Left ventricle myocardium superior (tissue), 1 donor: ENCODE results near the gene CLTC. TPM values are rescaled to one million over a fixed set of nuclear protein-coding genes. Genes with fewer than 3 reads are reported as not detected.

ENCODE experiments used
- ATAC-seq: fragments of 200-7000 bp; cut with Tn5 transposase; one replicate; pipeline ENCODE4 v1.9.1; 2020; ENCODE audit warnings: mild to moderate bottlenecking, moderate library complexity
- DNase-seq: peaks from one replicate; pipeline ENCODE4 v3.0.0-alpha.2; 2020
- intact Hi-C: fragments of 100-400 bp; cut with micrococcal nuclease; formaldehyde crosslinking; loops from one replicate; pipeline ENCODE4 v1.11.0; 2022
- total RNA-seq: library from RNA; stranded (reverse); fragmentation: NEBNext Ultra II Directional; extraction: Animal tissue kit (Norgen Biotek cat#: 25700); gene quantifications from one replicate; pipeline ENCODE4 v1.2.1, GENCODE V29; 2021
- donor health status: DM: no; HTN: yes; CAD: no; lungs with severe emphysema.

Gene CLTC
- total RNA-seq, 1 donor from 2014 or later, result 143 TPM

- intact Hi-C loops, result no loop called here
- no peak for DNase-seq
- no peak for ATAC-seq
These were observed 92.2 kb downstream of the CLTC start for GRCh38 chr17:59711936-59712335.

DNA sequence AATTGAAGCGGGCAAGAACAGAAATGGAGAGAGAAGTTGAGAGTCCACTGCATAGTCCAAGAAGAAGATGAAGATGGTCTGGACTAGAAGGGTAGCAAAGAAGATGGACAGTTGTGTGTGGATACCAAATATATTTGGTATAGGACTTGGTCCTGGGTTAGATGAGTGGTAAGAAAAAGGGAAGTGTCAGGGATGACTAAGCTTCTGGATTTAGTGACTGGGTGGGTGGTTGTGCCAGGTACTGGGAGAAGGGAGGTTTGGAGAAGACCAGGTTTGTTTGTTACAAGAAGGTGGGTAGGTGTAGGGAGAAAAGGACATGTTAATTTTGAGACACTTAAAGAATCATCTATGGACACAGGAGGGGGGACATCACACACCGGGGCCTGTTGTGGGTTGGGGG, 93.2 kb downstream of the CLTC start:
- no peak for DNase-seq
- ATAC-seq, result no peak
- intact Hi-C loops, result no loop called here

DNA sequence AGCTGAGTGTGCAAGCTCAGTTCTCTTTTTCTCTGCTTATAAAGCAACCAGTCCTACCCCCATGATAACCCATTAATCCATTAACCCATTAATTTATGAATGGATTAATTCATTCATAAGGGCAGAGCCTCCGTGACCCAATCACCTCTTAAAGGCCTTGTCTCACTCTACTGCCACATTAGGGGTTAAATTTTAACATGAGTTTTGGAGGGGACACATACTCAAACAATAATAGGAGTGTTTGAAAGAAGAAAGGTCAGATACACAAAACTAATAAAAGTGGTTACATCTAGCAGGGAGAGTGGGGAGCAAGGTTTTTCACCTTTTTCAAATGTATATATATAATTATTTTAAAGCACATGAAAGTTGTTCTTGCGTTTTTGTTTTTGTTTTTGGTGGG, 94.6 kb downstream of the CLTC start:
- no peak for ATAC-seq
- intact Hi-C loops, result no loop called here
- no peak for DNase-seq

GRCh38 chr17:59716427-59716826, 96.7 kb downstream of the CLTC start:
- ATAC-seq, result peak; percentile 53
- intact Hi-C loops, result no loop called here

DNA sequence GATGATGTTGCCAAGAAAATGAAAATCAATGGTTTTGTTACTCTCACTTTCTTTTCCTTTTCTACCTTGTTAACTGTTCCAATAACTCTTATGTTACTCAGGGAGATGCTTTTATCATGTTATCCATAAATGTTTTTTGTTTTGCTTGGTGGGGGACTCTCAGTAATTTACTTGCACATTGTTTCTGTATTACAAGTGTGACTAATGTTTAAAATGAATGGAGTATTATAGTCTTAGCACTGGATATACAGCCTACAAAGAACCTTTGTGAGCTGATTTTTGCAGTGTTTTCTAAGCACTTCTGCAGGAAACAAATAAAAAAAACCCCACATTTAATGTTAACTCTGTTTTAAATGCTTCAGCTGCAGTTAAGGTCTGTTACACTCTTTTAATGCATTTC, 99.8 kb downstream of the CLTC start:
- DNase-seq, result no peak
- no peak for ATAC-seq
- intact Hi-C loops, result no loop called here

More at GRCh38 chr17:59716427-59716826, 96.7 kb downstream of the CLTC start:
- no peak for DNase-seq

- DNase-seq, result no peak
These were observed 102.9 kb downstream of the CLTC start for GRCh38 chr17:59722623-59723022.

GRCh38 chr17:59723041-59723440, 103.3 kb downstream of the CLTC start:
- ATAC-seq, result no peak
- DNase-seq, result no peak
- intact Hi-C loops, result no loop called here

More at GRCh38 chr17:59722623-59723022, 102.9 kb downstream of the CLTC start:
- intact Hi-C loops, result no loop called here
- no peak for ATAC-seq

GRCh38 chr17:59723607-59724006, 103.9 kb downstream of the CLTC start:
- ATAC-seq (no peak), DNase-seq (no peak)
- intact Hi-C loops, result no loop called here

DNA sequence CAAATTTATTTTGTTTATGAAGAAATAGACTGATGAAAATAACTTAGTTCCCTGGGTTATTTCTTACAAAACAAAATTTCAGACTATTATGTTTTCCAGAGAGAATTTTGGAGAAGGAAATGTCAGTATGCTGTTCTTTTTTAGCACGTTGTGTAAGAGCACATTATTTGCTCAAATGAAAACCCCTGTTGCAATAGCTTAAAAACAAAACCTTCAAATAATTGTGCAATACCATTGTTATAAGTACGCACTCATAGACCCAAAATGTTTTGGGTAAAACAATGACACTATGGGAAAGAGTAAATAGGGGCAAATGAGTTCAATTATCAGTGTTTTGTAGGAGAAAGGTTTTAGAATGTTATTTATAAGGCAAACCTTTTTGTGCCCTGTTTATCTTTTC, 106.0 kb downstream of the CLTC start:
- DNase-seq (no peak), ATAC-seq (peak; percentile 64)
- intact Hi-C loops, result no loop called here

- intact Hi-C loops, result no loop called here
- DNase-seq (no peak), ATAC-seq (no peak)
These were observed 108.3 kb downstream of the CLTC start for GRCh38 chr17:59727817-59728533.

- ATAC-seq (no peak), DNase-seq (no peak)
- intact Hi-C loops, result no loop called here
These were observed 110.7 kb downstream of the CLTC start for GRCh38 chr17:59730268-59730834.

DNA sequence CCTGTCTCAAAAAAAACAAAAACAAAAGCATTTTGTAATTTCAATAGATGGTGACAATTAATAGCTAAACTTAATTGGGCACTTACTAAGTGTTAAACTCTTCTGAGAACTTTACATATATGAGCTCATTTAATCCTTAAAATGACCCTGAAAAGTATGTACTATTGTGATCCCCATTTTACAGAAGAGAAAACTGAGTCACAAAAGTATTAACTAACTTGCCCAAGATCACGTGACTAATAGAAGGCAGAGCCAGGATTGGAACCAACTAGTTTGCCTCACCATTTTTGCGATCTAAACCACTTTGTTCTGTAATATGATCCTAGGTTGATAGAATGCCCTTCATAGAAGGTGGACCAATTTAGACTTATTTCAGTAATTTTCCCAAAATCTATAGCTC, 114.0 kb downstream of the CLTC start:
- ATAC-seq (no peak), DNase-seq (no peak)
- intact Hi-C loops, result no loop called here

DNA sequence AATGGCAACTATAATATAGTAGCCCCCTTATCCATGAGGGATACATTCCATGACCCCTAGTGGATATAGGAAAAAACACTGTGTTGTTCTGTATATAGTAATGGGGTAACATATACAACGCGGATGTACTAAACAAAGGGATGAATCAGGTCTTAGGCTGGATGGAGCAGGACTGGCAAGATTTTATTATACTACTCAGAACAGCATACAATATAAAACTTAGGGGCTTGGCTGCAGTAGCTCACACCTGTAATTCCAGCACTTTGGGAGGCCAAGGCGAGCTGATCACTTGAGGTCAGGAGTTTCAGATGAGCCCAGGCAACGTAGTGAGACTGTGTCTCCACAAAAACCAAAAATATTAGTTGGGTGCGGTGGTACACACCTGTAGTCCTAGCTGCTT, 114.5 kb downstream of the CLTC start:
- ATAC-seq, result no peak
- intact Hi-C loops, result no loop called here

DNA sequence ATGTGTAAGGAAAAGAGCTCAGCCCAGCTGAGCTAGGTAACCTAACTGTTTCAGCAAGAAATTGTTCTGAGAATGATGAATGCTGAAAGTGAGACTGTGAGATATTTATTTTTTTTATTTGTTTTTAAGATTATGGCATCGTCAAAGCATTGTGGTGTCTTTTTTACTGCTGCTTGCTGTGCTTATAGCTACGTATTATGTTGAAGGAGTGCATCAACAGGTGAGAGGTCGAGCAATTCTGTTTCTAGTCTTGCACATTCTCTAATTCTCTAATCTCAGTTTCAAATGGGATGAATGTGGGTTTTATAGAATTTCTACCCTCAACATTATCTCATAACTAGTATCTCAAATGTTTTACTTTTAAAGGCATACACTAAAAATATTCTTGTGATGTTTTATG, 117.6 kb downstream of the CLTC start:
- intact Hi-C loops, result no loop called here
- no peak for DNase-seq
- no peak for ATAC-seq

More for the DNA sequence above, 114.5 kb downstream of the CLTC start:
- no peak for DNase-seq

DNA sequence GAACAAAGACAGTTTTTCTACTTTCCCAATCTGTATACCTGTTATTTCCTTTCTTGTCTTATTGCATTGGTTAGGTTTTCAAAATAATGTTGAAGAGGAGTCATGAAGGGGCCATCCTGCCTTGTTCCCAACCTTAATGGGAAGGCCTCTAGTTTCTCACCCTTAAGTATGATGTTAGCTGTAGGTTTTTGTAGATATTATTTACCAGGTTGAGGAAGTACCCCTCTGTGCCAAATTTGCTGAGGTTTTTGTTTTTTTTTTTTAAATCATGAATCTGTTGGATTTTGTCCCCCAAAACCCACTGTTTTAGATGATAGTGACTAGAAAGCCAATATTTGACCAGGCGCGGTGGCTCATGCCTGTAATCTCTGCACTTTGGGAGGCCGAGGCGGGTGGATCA, 124.1 kb downstream of the CLTC start:
- DNase-seq, result no peak
- intact Hi-C loops, result no loop called here
- ATAC-seq, result no peak

DNA sequence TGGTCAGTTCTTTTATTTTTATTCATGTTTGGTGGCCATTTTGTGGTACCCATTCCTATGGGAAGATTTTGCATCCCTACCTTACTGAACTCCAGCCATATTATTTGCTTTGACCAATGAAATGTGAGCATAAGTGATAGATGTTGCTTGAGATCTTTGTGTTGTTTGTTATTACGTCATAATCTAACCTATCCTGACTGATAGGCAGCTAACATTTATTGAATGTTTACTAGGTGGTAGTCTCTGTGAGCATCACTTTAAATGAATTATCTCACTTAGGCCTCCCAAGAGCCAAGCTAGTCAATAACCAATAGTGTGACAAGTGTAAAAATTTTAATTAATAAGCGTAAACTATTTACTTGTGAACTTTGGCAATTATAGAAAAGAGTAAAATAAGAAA, 125.3 kb downstream of the CLTC start:
- intact Hi-C loops, result no loop called here
- no peak for ATAC-seq
- DNase-seq, result no peak

Other genes with a start within 250 kb of the CLTC start
- 20.9 TPM for gene DHX40, start 54.3 kb upstream of the CLTC start, total RNA-seq
- gene PTRH2, start 87.5 kb downstream of the CLTC start, total RNA-seq, result 10.4 TPM
- 55.9 TPM for gene VMP1, start 87.8 kb downstream of the CLTC start, total RNA-seq